GM19397 (cell line): Measurements from ENCODE around the gene GIPC2.
"Not testable (repeated sequence)": the region's sequence is repeated elsewhere in the genome, so short reads cannot be mapped to it uniquely, and the experiment has no call there.

ENCODE experiments used
- ATAC-seq: cut with Tn5 transposase; IDR thresholded peaks from one replicate; pipeline ENCODE4 v1.9.1; 2021; ENCODE audit warnings: mild to moderate bottlenecking, moderate library complexity; ENCODE audit not compliant: unreplicated experiment

Gene GIPC2

GRCh38 chr1:78092643-78093042, 46.9 kb downstream of the GIPC2 start:
- ATAC-seq = no peak

GRCh38 chr1:78093560-78093959, 47.8 kb downstream of the GIPC2 start:
- ATAC-seq = no peak

GRCh38 chr1:78094639-78095038, 48.9 kb downstream of the GIPC2 start:
- no peak for ATAC-seq

- no peak for ATAC-seq
Measured at GRCh38 chr1:78095593-78095992, 49.8 kb downstream of the GIPC2 start.

- no peak for ATAC-seq
Measured at GRCh38 chr1:78096017-78096416, 50.3 kb downstream of the GIPC2 start.

GRCh38 chr1:78096976-78097375, 51.2 kb downstream of the GIPC2 start:
- ATAC-seq = no peak

GRCh38 chr1:78101051-78101450, 55.3 kb downstream of the GIPC2 start:
- ATAC-seq = no peak

GRCh38 chr1:78101514-78101913, 55.7 kb downstream of the GIPC2 start:
- no peak for ATAC-seq

GRCh38 chr1:78102082-78102481, 56.3 kb downstream of the GIPC2 start:
- ATAC-seq = no peak

GRCh38 chr1:78102916-78103315, 57.1 kb downstream of the GIPC2 start:
- ATAC-seq = no peak

- no peak for ATAC-seq
Measured at GRCh38 chr1:78104322-78104721, 58.6 kb downstream of the GIPC2 start.

GRCh38 chr1:78109659-78110058, 63.9 kb downstream of the GIPC2 start:
- ATAC-seq = not testable (repeated sequence)

- no peak for ATAC-seq
Measured at GRCh38 chr1:78113156-78113916, 67.6 kb downstream of the GIPC2 start.

GRCh38 chr1:78114034-78114956, 68.5 kb downstream of the GIPC2 start:
- peak; percentile 83 for ATAC-seq

- ATAC-seq = not testable (repeated sequence)
Measured at GRCh38 chr1:78120485-78120884, 74.7 kb downstream of the GIPC2 start.

- no peak for ATAC-seq
Measured at GRCh38 chr1:78121710-78122109, 75.9 kb downstream of the GIPC2 start.

- no peak for ATAC-seq
Measured at GRCh38 chr1:78122389-78122788, 76.6 kb downstream of the GIPC2 start.

GRCh38 chr1:78126506-78126905, 80.7 kb downstream of the GIPC2 start:
- no peak for ATAC-seq

- no peak for ATAC-seq
Measured at GRCh38 chr1:78132174-78132947, 86.6 kb downstream of the GIPC2 start.

GRCh38 chr1:78132948-78133322, 87.2 kb downstream of the GIPC2 start:
- no peak for ATAC-seq

GRCh38 chr1:78136680-78137079, 90.9 kb downstream of the GIPC2 start:
- no peak for ATAC-seq
